Measurements from ENCODE around the gene PRKAG2.

PRKAG2 gene

GRCh38 chr7:151807846-151808245, 69.1 kb downstream of the PRKAG2 start:
- no peaks in the 10 kb centered on the region for H3K36me3 ChIP-seq (ENCODE audit: control insufficient read depth in 1 of 2, insufficient read depth in 2 of 2, low read length in 2 of 2)
- no peak overlapping the region for H3K4me2 ChIP-seq (ENCODE audit: low read length)
- no peak overlapping the region for H3K9ac ChIP-seq (ENCODE audit: low read length)
- no peak overlapping the region for H2BK5ac ChIP-seq (ENCODE audit: low read depth, low read length, poor library complexity)
- H3K27me3 ChIP-seq (ENCODE audit: insufficient read depth, low read length) = no peaks in the 10 kb centered on the region
- no peak overlapping the region for H3K27ac ChIP-seq (ENCODE audit: low read depth, low read length)
- no peak overlapping the region for H4K8ac ChIP-seq (ENCODE audit: low read depth, low read length)
- no peaks in the 10 kb centered on the region for H3K9me3 ChIP-seq (ENCODE audit: insufficient read depth, low read depth, low read length)
- no peak overlapping the region for H3K4ac ChIP-seq (ENCODE audit: low read depth, low read length)
- no peak overlapping the region for H3K4me3 ChIP-seq (ENCODE audit: low read depth, low read length)
- no peak overlapping the region for H3K14ac ChIP-seq (ENCODE audit: low read length)
- WGBS (ENCODE audit: extremely low coverage, insufficient coverage, insufficient read length) = no CpG with 5 or more reads among the region's 15 CpGs
- no peak overlapping the region for H4K12ac ChIP-seq (ENCODE audit: low read depth, low read length)
- H4K91ac ChIP-seq (ENCODE audit: low read depth, low read length) = no peak overlapping the region
- DNase-seq = no peak
- H3K23ac ChIP-seq (ENCODE audit: low read length) = no peak overlapping the region
- H3K18ac ChIP-seq (ENCODE audit: low read length) = no peak overlapping the region
- no peaks in the 10 kb centered on the region for H3K79me2 ChIP-seq (ENCODE audit: control insufficient read depth, insufficient read depth, low read length, poor library complexity)
- no peak overlapping the region for H2BK12ac ChIP-seq (ENCODE audit: low read length)
- H3K4me1 ChIP-seq (ENCODE audit: control insufficient read depth in 1 of 2, insufficient read depth in 2 of 2, low read length in 2 of 2) = no peaks in the 10 kb centered on the region
- no peak overlapping the region for H2BK120ac ChIP-seq (ENCODE audit: insufficient read depth, low read length, poor library complexity)
- H2AFZ ChIP-seq (ENCODE audit: insufficient read depth, low read length, poor library complexity) = no peak overlapping the region
- no peaks in the 10 kb centered on the region for H3K79me1 ChIP-seq (ENCODE audit: low read length)
- H2AK5ac ChIP-seq (ENCODE audit: low read length) = no peak overlapping the region

GRCh38 chr7:151806952-151807775, 69.8 kb downstream of the PRKAG2 start:
- no peak overlapping the region for H3K18ac ChIP-seq (ENCODE audit: low read length)
- no CpG with 5 or more reads among the region's 19 CpGs for WGBS (ENCODE audit: extremely low coverage, insufficient coverage, insufficient read length)

GRCh38 chr7:151806204-151806603, 70.7 kb downstream of the PRKAG2 start:
- H4K91ac ChIP-seq (ENCODE audit: low read depth, low read length) = no peak overlapping the region
- no peaks in the 10 kb centered on the region for H3K9me3 ChIP-seq (ENCODE audit: insufficient read depth, low read depth, low read length)
- no peak overlapping the region for H3K14ac ChIP-seq (ENCODE audit: low read length)
- H3K27me3 ChIP-seq (ENCODE audit: insufficient read depth, low read length) = peaks cover 2% of the 10 kb centered on the region
- H3K18ac ChIP-seq (ENCODE audit: low read length) = no peak overlapping the region
- H3K4me1 ChIP-seq (ENCODE audit: control insufficient read depth in 1 of 2, insufficient read depth in 2 of 2, low read length in 2 of 2) = no peaks in the 10 kb centered on the region
- H4K8ac ChIP-seq (ENCODE audit: low read depth, low read length) = no peak overlapping the region
- H3K4me3 ChIP-seq (ENCODE audit: low read depth, low read length) = no peak overlapping the region
- peak; percentile 83 to 95 for DNase-seq
- no peak overlapping the region for H3K9ac ChIP-seq (ENCODE audit: low read length)
- no peak overlapping the region for H3K4ac ChIP-seq (ENCODE audit: low read depth, low read length)
- H2BK120ac ChIP-seq (ENCODE audit: insufficient read depth, low read length, poor library complexity) = no peak overlapping the region
- no peak overlapping the region for H2AFZ ChIP-seq (ENCODE audit: insufficient read depth, low read length, poor library complexity)
- H3K79me2 ChIP-seq (ENCODE audit: control insufficient read depth, insufficient read depth, low read length, poor library complexity) = no peaks in the 10 kb centered on the region
- WGBS (ENCODE audit: extremely low coverage, insufficient coverage, insufficient read length) = no CpG with 5 or more reads among the region's 8 CpGs
- no peak overlapping the region for H3K27ac ChIP-seq (ENCODE audit: low read depth, low read length)
- H3K4me2 ChIP-seq (ENCODE audit: low read length) = no peak overlapping the region
- no peak overlapping the region for H2BK12ac ChIP-seq (ENCODE audit: low read length)
- H4K12ac ChIP-seq (ENCODE audit: low read depth, low read length) = no peak overlapping the region
- no peak overlapping the region for H3K23ac ChIP-seq (ENCODE audit: low read length)
- no peaks in the 10 kb centered on the region for H3K79me1 ChIP-seq (ENCODE audit: low read length)
- H3K36me3 ChIP-seq (ENCODE audit: control insufficient read depth in 1 of 2, insufficient read depth in 2 of 2, low read length in 2 of 2) = no peaks in the 10 kb centered on the region
- H2AK5ac ChIP-seq (ENCODE audit: low read length) = no peak overlapping the region
- H2BK5ac ChIP-seq (ENCODE audit: low read depth, low read length, poor library complexity) = no peak overlapping the region

More at GRCh38 chr7:151806952-151807775, 69.8 kb downstream of the PRKAG2 start:
- no peak overlapping the region for H3K27ac ChIP-seq (ENCODE audit: low read depth, low read length)
- no peaks in the 10 kb centered on the region for H3K9me3 ChIP-seq (ENCODE audit: insufficient read depth, low read depth, low read length)
- H3K4me1 ChIP-seq (ENCODE audit: control insufficient read depth in 1 of 2, insufficient read depth in 2 of 2, low read length in 2 of 2) = no peaks in the 10 kb centered on the region
- no peak overlapping the region for H3K9ac ChIP-seq (ENCODE audit: low read length)
- H3K4me3 ChIP-seq (ENCODE audit: low read depth, low read length) = no peak overlapping the region
- no peaks in the 10 kb centered on the region for H3K36me3 ChIP-seq (ENCODE audit: control insufficient read depth in 1 of 2, insufficient read depth in 2 of 2, low read length in 2 of 2)
- H2BK120ac ChIP-seq (ENCODE audit: insufficient read depth, low read length, poor library complexity) = no peak overlapping the region
- H4K12ac ChIP-seq (ENCODE audit: low read depth, low read length) = no peak overlapping the region
- H2BK5ac ChIP-seq (ENCODE audit: low read depth, low read length, poor library complexity) = no peak overlapping the region
- no peak overlapping the region for H3K14ac ChIP-seq (ENCODE audit: low read length)
- H2BK12ac ChIP-seq (ENCODE audit: low read length) = no peak overlapping the region
- no peaks in the 10 kb centered on the region for H3K79me1 ChIP-seq (ENCODE audit: low read length)
- H3K4ac ChIP-seq (ENCODE audit: low read depth, low read length) = no peak overlapping the region
- no peaks in the 10 kb centered on the region for H3K79me2 ChIP-seq (ENCODE audit: control insufficient read depth, insufficient read depth, low read length, poor library complexity)
- no peaks in the 10 kb centered on the region for H3K27me3 ChIP-seq (ENCODE audit: insufficient read depth, low read length)
- no peak overlapping the region for H4K8ac ChIP-seq (ENCODE audit: low read depth, low read length)
- H2AK5ac ChIP-seq (ENCODE audit: low read length) = no peak overlapping the region
- no peak overlapping the region for H3K23ac ChIP-seq (ENCODE audit: low read length)
- no peak overlapping the region for H2AFZ ChIP-seq (ENCODE audit: insufficient read depth, low read length, poor library complexity)
- H4K91ac ChIP-seq (ENCODE audit: low read depth, low read length) = no peak overlapping the region
- no peak overlapping the region for H3K4me2 ChIP-seq (ENCODE audit: low read length)
- DNase-seq = peak in 1 of 2 donors; percentile 48

GRCh38 chr7:151805191-151805590, 71.7 kb downstream of the PRKAG2 start:
- Histone ChIP-seq H3K79me1 (ENCODE audit: low read length) (no peaks in the 10 kb centered on the region), H2AK5ac (ENCODE audit: low read length) (no peak overlapping the region), H3K9ac (ENCODE audit: low read length) (no peak overlapping the region), H3K4me1 (ENCODE audit: control insufficient read depth in 1 of 2, insufficient read depth in 2 of 2, low read length in 2 of 2) (no peaks in the 10 kb centered on the region), H2BK12ac (ENCODE audit: low read length) (no peak overlapping the region), H3K23ac (ENCODE audit: low read length) (no peak overlapping the region), H3K9me3 (ENCODE audit: insufficient read depth, low read depth, low read length) (no peaks in the 10 kb centered on the region), H3K27me3 (ENCODE audit: insufficient read depth, low read length) (peaks cover 2% of the 10 kb centered on the region), H4K8ac (ENCODE audit: low read depth, low read length) (no peak overlapping the region), H4K91ac (ENCODE audit: low read depth, low read length) (no peak overlapping the region), H3K14ac (ENCODE audit: low read length) (no peak overlapping the region), H3K79me2 (ENCODE audit: control insufficient read depth, insufficient read depth, low read length, poor library complexity) (no peaks in the 10 kb centered on the region), H3K18ac (ENCODE audit: low read length) (no peak overlapping the region), H2BK5ac (ENCODE audit: low read depth, low read length, poor library complexity) (no peak overlapping the region), H2AFZ (ENCODE audit: insufficient read depth, low read length, poor library complexity) (no peak overlapping the region), H4K12ac (ENCODE audit: low read depth, low read length) (no peak overlapping the region), H3K4me2 (ENCODE audit: low read length) (no peak overlapping the region), H3K4ac (ENCODE audit: low read depth, low read length) (no peak overlapping the region), H3K36me3 (ENCODE audit: control insufficient read depth in 1 of 2, insufficient read depth in 2 of 2, low read length in 2 of 2) (no peaks in the 10 kb centered on the region), H2BK120ac (ENCODE audit: insufficient read depth, low read length, poor library complexity) (no peak overlapping the region), H3K27ac (ENCODE audit: low read depth, low read length) (no peak overlapping the region), H3K4me3 (ENCODE audit: low read depth, low read length) (no peak overlapping the region)
- no CpG with 5 or more reads among the region's 6 CpGs for WGBS (ENCODE audit: extremely low coverage, insufficient coverage, insufficient read length)
- no peak for DNase-seq

Measured in trophoblast cell (in vitro differentiated cells and primary cell).